HG02943 (cell line): ENCODE measurements around the gene JUP.
"Not testable (repeated sequence)": the region's sequence is repeated elsewhere in the genome, so short reads cannot be mapped to it uniquely, and the experiment has no call there.

Experiments used
- ATAC-seq: cut with Tn5 transposase; IDR thresholded peaks from one replicate; pipeline ENCODE4 v1.9.1; 2021; ENCODE audit warnings: mild to moderate bottlenecking, low read depth, moderate library complexity; ENCODE audit not compliant: unreplicated experiment

JUP gene

GRCh38 chr17:41782142-41782541 is 4.4 kb downstream of the JUP start:
- no peak for ATAC-seq

- no peak for ATAC-seq
Measured at GRCh38 chr17:41781404-41782110, 5.0 kb downstream of the JUP start.

GRCh38 chr17:41779954-41780353 is 6.6 kb downstream of the JUP start:
- ATAC-seq, result no peak

GRCh38 chr17:41777574-41778188 is 8.8 kb downstream of the JUP start:
- no peak for ATAC-seq

- no peak for ATAC-seq
Measured at GRCh38 chr17:41777157-41777573, 9.3 kb downstream of the JUP start.

GRCh38 chr17:41776262-41776900 is 10.1 kb downstream of the JUP start:
- ATAC-seq, result not testable (repeated sequence)

- no peak for ATAC-seq
Measured at GRCh38 chr17:41775394-41776226, 10.9 kb downstream of the JUP start.

- ATAC-seq, result no peak
Measured at GRCh38 chr17:41773731-41774193, 12.7 kb downstream of the JUP start.

- ATAC-seq, result no peak
Measured at GRCh38 chr17:41773190-41773588, 13.3 kb downstream of the JUP start.

- no peak for ATAC-seq
Measured at GRCh38 chr17:41772586-41773189, 13.8 kb downstream of the JUP start.

- ATAC-seq, result no peak
Measured at GRCh38 chr17:41772218-41772585, 14.3 kb downstream of the JUP start.

- no peak for ATAC-seq
Measured at GRCh38 chr17:41771389-41772206, 14.9 kb downstream of the JUP start.

GRCh38 chr17:41769985-41770384 is 16.5 kb downstream of the JUP start:
- no peak for ATAC-seq

- ATAC-seq, result no peak
Measured at GRCh38 chr17:41769346-41769862, 17.1 kb downstream of the JUP start.

- ATAC-seq, result no peak
Measured at GRCh38 chr17:41768682-41769288, 17.7 kb downstream of the JUP start.

GRCh38 chr17:41767324-41768042 is 19.0 kb downstream of the JUP start:
- no peak for ATAC-seq

GRCh38 chr17:41766135-41766534 is 20.4 kb downstream of the JUP start:
- no peak for ATAC-seq

GRCh38 chr17:41763327-41763726 is 23.2 kb downstream of the JUP start:
- no peak for ATAC-seq
